ENCODE results near the gene LAMTOR2. TPM values are rescaled to one million over a fixed set of nuclear protein-coding genes. Genes with fewer than 3 reads are reported as not detected.
"Not testable (repeated sequence)": the region's sequence is repeated elsewhere in the genome, so short reads cannot be mapped to it uniquely, and the experiment has no call there.

LAMTOR2 gene
- 10 to 100 TPM in 11 of 12 donors, not detected in 1; 33.6 to 81.4 (median 36.4) TPM for polyA plus RNA-seq (ENCODE audit: insufficient read length in 12 of 12)
- long read RNA-seq, donor 1, transcript LAMTOR2-203 (4 exons, 655 nt): major isoform, 51 of 73 reads
- long read RNA-seq, donor 1, transcript LAMTOR2-205 (3 exons, 623 nt): minor isoform, 6 of 73 reads
- long read RNA-seq, donor 1, partial matches to known transcripts: 11 of 73 reads
- long read RNA-seq, donor 1, other reads (novel, unspliced or antisense): 0 of 73 reads
- long read RNA-seq, donor 2, transcript LAMTOR2-203 (4 exons, 655 nt): major isoform, 43 of 56 reads
- long read RNA-seq, donor 2, partial matches to known transcripts: 6 of 56 reads
- long read RNA-seq, donor 2, other reads (novel, unspliced or antisense): 0 of 56 reads
- long read RNA-seq, donor 3, transcript LAMTOR2-203 (4 exons, 655 nt): major isoform, 24 of 54 reads
- long read RNA-seq, donor 3, transcript LAMTOR2-205 (3 exons, 623 nt): minor isoform, 9 of 54 reads
- long read RNA-seq, donor 3, partial matches to known transcripts: 17 of 54 reads
- long read RNA-seq, donor 3, other reads (novel, unspliced or antisense): 0 of 54 reads
- long read RNA-seq, donor 4, transcript LAMTOR2-203 (4 exons, 655 nt): major isoform, 18 of 25 reads
- long read RNA-seq, donor 4, transcript LAMTOR2-205 (3 exons, 623 nt): minor isoform, 5 of 25 reads
- long read RNA-seq, donor 4, partial matches to known transcripts: 0 of 25 reads
- long read RNA-seq, donor 4, other reads (novel, unspliced or antisense): 0 of 25 reads
- long read RNA-seq, donor 5, transcript LAMTOR2-203 (4 exons, 655 nt): major isoform, 46 of 70 reads
- long read RNA-seq, donor 5, partial matches to known transcripts: 16 of 70 reads
- long read RNA-seq, donor 5, other reads (novel, unspliced or antisense): 0 of 70 reads
- long read RNA-seq, donor 6, transcript LAMTOR2-203 (4 exons, 655 nt): major isoform, 22 of 32 reads
- long read RNA-seq, donor 6, partial matches to known transcripts: 6 of 32 reads
- long read RNA-seq, donor 6, other reads (novel, unspliced or antisense): 0 of 32 reads
- long read RNA-seq, donor 7, transcript LAMTOR2-203 (4 exons, 655 nt): major isoform, 24 of 39 reads
- long read RNA-seq, donor 7, partial matches to known transcripts: 9 of 39 reads
- long read RNA-seq, donor 7, other reads (novel, unspliced or antisense): 0 of 39 reads
- long read RNA-seq, donor 8, transcript LAMTOR2-203 (4 exons, 655 nt): major isoform, 47 of 52 reads
- long read RNA-seq, donor 8, partial matches to known transcripts: 0 of 52 reads
- long read RNA-seq, donor 8, other reads (novel, unspliced or antisense): 0 of 52 reads
- long read RNA-seq, donor 9, transcript LAMTOR2-203 (4 exons, 655 nt): major isoform, 27 of 30 reads
- long read RNA-seq, donor 9, partial matches to known transcripts: 0 of 30 reads
- long read RNA-seq, donor 9, other reads (novel, unspliced or antisense): 0 of 30 reads
- long read RNA-seq, donor 10, transcript LAMTOR2-203 (4 exons, 655 nt): major isoform, 36 of 58 reads
- long read RNA-seq, donor 10, partial matches to known transcripts: 19 of 58 reads
- long read RNA-seq, donor 10, other reads (novel, unspliced or antisense): 0 of 58 reads
- long read RNA-seq, donor 11, transcript LAMTOR2-203 (4 exons, 655 nt): major isoform, 39 of 46 reads
- long read RNA-seq, donor 11, partial matches to known transcripts: 0 of 46 reads
- long read RNA-seq, donor 11, other reads (novel, unspliced or antisense): 0 of 46 reads

GRCh38 chr1:156054500-156055280, at the start of gene LAMTOR2:
Gene LAMTOR2 (plus strand): TSS chr1:156054782. CDS start chr1:156054890, 108 bp downstream.
- peak; percentile 99 for DNase-seq

GRCh38 chr1:156004843-156005584, 49.6 kb upstream of the LAMTOR2 start:
- DNase-seq: no peak

- DNase-seq: no peak
Observed at GRCh38 chr1:156006666-156007376, 47.8 kb upstream of the LAMTOR2 start.

GRCh38 chr1:156009404-156009803, 45.2 kb upstream of the LAMTOR2 start:
- DNase-seq: no peak

- DNase-seq: no peak
Observed at GRCh38 chr1:156012051-156012817, 42.3 kb upstream of the LAMTOR2 start.

GRCh38 chr1:156014829-156015228, 39.8 kb upstream of the LAMTOR2 start:
- no peak for DNase-seq

- DNase-seq: no peak
Observed at GRCh38 chr1:156019946-156020292, 34.7 kb upstream of the LAMTOR2 start.

GRCh38 chr1:156020293-156021092, 34.1 kb upstream of the LAMTOR2 start, which contains the start of gene SSR2:
Gene SSR2 (minus strand): TSS chr1:156020951. CDS start chr1:156020167, 784 bp downstream.
- peak; percentile 94 for DNase-seq

GRCh38 chr1:156021093-156021428, 33.5 kb upstream of the LAMTOR2 start:
- DNase-seq: no peak

GRCh38 chr1:156021954-156022353, 32.6 kb upstream of the LAMTOR2 start:
- DNase-seq: no peak

GRCh38 chr1:156024801-156025200, 29.8 kb upstream of the LAMTOR2 start:
- DNase-seq: no peak

- DNase-seq: no peak
Observed at GRCh38 chr1:156025876-156026275, 28.7 kb upstream of the LAMTOR2 start.

GRCh38 chr1:156026588-156026987, 28.0 kb upstream of the LAMTOR2 start:
- no peak for DNase-seq

GRCh38 chr1:156033011-156033410, 21.6 kb upstream of the LAMTOR2 start:
- DNase-seq: no peak

- DNase-seq: not testable (repeated sequence)
Observed at GRCh38 chr1:156034991-156035390, 19.6 kb upstream of the LAMTOR2 start.

- DNase-seq: no peak
Observed at GRCh38 chr1:156042828-156043227, 11.8 kb upstream of the LAMTOR2 start.

GRCh38 chr1:156045076-156045475, 9.5 kb upstream of the LAMTOR2 start:
- DNase-seq: no peak

Measured in muscle of arm (tissue), 14 donors.